Endothelial cell of umbilical vein (primary cell): ENCODE measurements around the gene COPS9. TPM values are rescaled to one million over a fixed set of nuclear protein-coding genes. Genes with fewer than 3 reads are reported as not detected.

Experiments used
- BruUV-seq: library from RNA; stranded (reverse); fragments of 400-500 nt; replicated peaks from 2 replicates; lab custom pipeline; 2021; lab: Mats Ljungman, UMichigan
- CTCF ChIA-PET: fragments of 300-600, 350-600 bp; sonication (Branson Sonifier 250); formaldehyde crosslinking; loops from one replicate; lab custom pipeline; 2021; ENCODE audit warnings: antibody characterized with exemption, inconsistent platforms; lab: Charles Lee
- POLR2A ChIA-PET: fragments of 300-600, 350-600 bp; sonication (Branson Sonifier 250); formaldehyde crosslinking; loops from one replicate; lab custom pipeline; 2021; ENCODE audit warnings: antibody characterized with exemption, inconsistent platforms; lab: Charles Lee
- DNase-seq: peaks from one replicate; pipeline ENCODE4 v3.0.0-alpha.2; 2011; ENCODE audit warnings: low read depth, low spot score
- FAIRE-seq: peaks from 2 replicates; lab custom pipeline; 2011; peaks lifted over from hg19 to GRCh38; lab: Jason Lieb, UNC
- H2AFZ ChIP-seq: 2 replicates; pipeline ENCODE4 v1.6.0; 2012; ENCODE audit warnings: low read depth, low read length, control low read depth, inconsistent platforms
- H3K27ac ChIP-seq: 2 replicates; pipeline ENCODE4 v1.5.1; 2011; ENCODE audit warnings: low read depth, mild to moderate bottlenecking, control low read depth, low read length, moderate library complexity; ENCODE audit not compliant: insufficient read depth
- H3K27me3 ChIP-seq, 2 experiments: 2 replicates each; pipeline versions ENCODE4 v1.6.0 to v1.6.1; 2011; ENCODE audit warnings: low read length in 2 of 2, mixed read lengths in 1 of 2; ENCODE audit not compliant: control insufficient read depth in 2 of 2, insufficient read depth in 2 of 2
- H3K36me3 ChIP-seq, 2 experiments: 2 replicates in 1 of 2; 3 replicates in 1 of 2; pipeline ENCODE4 v1.5.1; 2011; ENCODE audit warnings: low read length in 2 of 2, mild to moderate bottlenecking in 1 of 2, moderate library complexity in 1 of 2; ENCODE audit not compliant: control insufficient read depth in 2 of 2, insufficient read depth in 2 of 2; ENCODE audit errors: extremely low read depth in 1 of 2
- H3K4me1 ChIP-seq: 3 replicates; pipeline ENCODE4 v1.5.1; 2011; ENCODE audit warnings: mild to moderate bottlenecking, low read length; ENCODE audit not compliant: control insufficient read depth, insufficient read depth; ENCODE audit errors: extremely low read depth
- H3K4me2 ChIP-seq: 2 replicates; pipeline ENCODE4 v1.6.1; 2011; ENCODE audit warnings: low read length, control low read depth, mixed read lengths; ENCODE audit not compliant: insufficient read depth
- H3K4me3 ChIP-seq, 3 experiments: fragments of 200-600 bp in 1 of 3; sonication (generic), shearing (Covaris generic) in 1 of 3; replicated peaks in 1 of 3; 2 replicates each; pipeline ENCODE4 v1.5.1; 2011 to 2016; ENCODE audit warnings: control low read depth in 3 of 3, low read length in 3 of 3, mild to moderate bottlenecking in 2 of 3, inconsistent platforms in 1 of 3, low read depth in 1 of 3, moderate library complexity in 1 of 3; ENCODE audit not compliant: insufficient read depth in 1 of 3
- H3K79me2 ChIP-seq: 2 replicates; pipeline ENCODE4 v1.6.0; 2012; ENCODE audit warnings: low read length, inconsistent platforms; ENCODE audit not compliant: control insufficient read depth, insufficient read depth
- H3K9ac ChIP-seq: replicated peaks from 2 replicates; pipeline ENCODE3; 2011; ENCODE audit warnings: low read length, control low read depth; ENCODE audit not compliant: insufficient read depth; ENCODE audit errors: extremely low read depth
- H3K9me1 ChIP-seq: replicated peaks from 3 replicates; pipeline ENCODE4 v1.6.0; 2011; ENCODE audit warnings: mild to moderate bottlenecking, low read length; ENCODE audit not compliant: control insufficient read depth, insufficient read depth; ENCODE audit errors: extremely low read depth
- H3K9me3 ChIP-seq: replicated peaks from 2 replicates; pipeline ENCODE4 v1.5.1; 2012; ENCODE audit warnings: low read length, inconsistent platforms; ENCODE audit not compliant: control insufficient read depth, insufficient read depth
- H4K20me1 ChIP-seq: replicated peaks from 2 replicates; pipeline ENCODE3; 2011; ENCODE audit warnings: mild to moderate bottlenecking, low read length; ENCODE audit not compliant: control insufficient read depth, insufficient read depth; ENCODE audit errors: extremely low read depth
- EZH2 ChIP-seq: IDR thresholded peaks from 2 replicates; pipeline ENCODE4 v1.6.1; 2012; ENCODE audit warnings: borderline replicate concordance, low read depth, mild to moderate bottlenecking, moderate library complexity, low read length, inconsistent platforms; ENCODE audit not compliant: severe bottlenecking
- FOS ChIP-seq: IDR thresholded peaks from 2 replicates; pipeline ENCODE4 v1.6.1; 2011; ENCODE audit warnings: mild to moderate bottlenecking, low read length, moderate library complexity, borderline replicate concordance; ENCODE audit not compliant: insufficient read depth
- GATA2 ChIP-seq: IDR thresholded peaks from 2 replicates; pipeline ENCODE4 v1.7.0; 2011; ENCODE audit warnings: low read depth, mild to moderate bottlenecking, moderate library complexity, mixed read lengths, low read length; ENCODE audit not compliant: insufficient read length, insufficient read depth
- JUN ChIP-seq: IDR thresholded peaks from 2 replicates; pipeline ENCODE4 v1.6.1; 2011; ENCODE audit warnings: borderline replicate concordance, low read depth; ENCODE audit not compliant: insufficient read length, insufficient read depth
- MYC ChIP-seq: IDR thresholded peaks from one replicate; pipeline ENCODE4 v1.6.1; 2011; ENCODE audit warnings: mild to moderate bottlenecking, low read depth, low read length
- POLR2A ChIP-seq: IDR thresholded peaks from 2 replicates; pipeline ENCODE4 v1.6.1; 2012; ENCODE audit warnings: low read depth, mild to moderate bottlenecking, control low read depth, low read length
- POLR2AphosphoS5 ChIP-seq: IDR thresholded peaks from 2 replicates; pipeline ENCODE4 v1.6.1; 2012; ENCODE audit warnings: low read depth, mild to moderate bottlenecking, control low read depth, low read length, moderate library complexity; ENCODE audit not compliant: insufficient read depth
- dilution Hi-C: fragments of 300-500 bp; cut with MboI; formaldehyde crosslinking; loops from one replicate; pipeline ENCODE4 v1.15.0; 2019; ENCODE audit warnings: low sequenced_read_pairs; ENCODE audit not compliant: extremely low pct_ligation_motif_present
- intact Hi-C: fragments of 100-400 bp; cut with micrococcal nuclease; formaldehyde crosslinking; loops from one replicate; pipeline ENCODE4 v1.10.0; 2022
- polyA plus RNA-seq, 4 experiments: library from polyadenylated mRNA; depleted of rRNA in 3 of 4; stranded (reverse) in 3 of 4; unstranded in 1 of 4; fragments of >200 nt; gene quantifications; 2 replicates each; pipeline versions ENCODE4 v1.2.1 to v1.2.3, GENCODE V29; 2011 to 2012; ENCODE audit warnings: missing spikeins in 1 of 4
- total RNA-seq: library from RNA; stranded (reverse); gene quantifications from 2 replicates; pipeline ENCODE4 v1.2.3, GENCODE V29; 2021
- TF ChIP-seq, protein P1 (sequence below): IDR thresholded peaks from 2 replicates; pipeline ENCODE4 v1.6.1; 2011; ENCODE audit not compliant: insufficient read depth, insufficient read length
- TF ChIP-seq, protein P2 (sequence below), 2 donors: IDR thresholded peaks; 1 replicate in 1 of 2; 2 replicates in 1 of 2; pipeline ENCODE4 v1.5.1; 2011; ENCODE audit warnings: low read length in 2 of 2, mild to moderate bottlenecking in 2 of 2, moderate library complexity in 2 of 2, control low read depth in 1 of 2, inconsistent platforms in 1 of 2, low read depth in 1 of 2; ENCODE audit not compliant: insufficient read depth in 1 of 2; ENCODE audit errors: extremely low read depth in 1 of 2

COPS9 gene
- total and polyA plus RNA-seq, 2 donors (not counting 3 experiments of a cell fraction or from before 2014, with no cell fraction given), result 196 to 361 TPM

DNA sequence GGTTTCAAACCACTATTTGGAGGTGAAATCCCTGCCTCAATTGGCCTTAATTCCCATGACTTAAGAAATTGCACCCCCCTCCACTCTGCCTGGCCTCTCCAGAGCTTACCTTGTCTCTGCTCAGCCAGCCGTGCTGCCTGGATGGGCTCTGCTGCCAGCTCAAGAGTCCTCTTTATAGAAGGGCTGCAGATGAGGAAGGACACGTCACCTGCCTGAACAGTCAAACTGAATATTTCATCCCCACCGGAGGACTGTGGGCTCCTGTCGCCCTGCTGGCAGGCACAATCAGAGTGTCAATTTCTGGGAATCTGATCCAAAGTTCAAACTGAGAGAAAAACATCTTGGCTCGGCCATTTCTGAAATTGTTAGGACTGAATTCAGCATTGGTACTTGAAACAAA lies 4.4 kb upstream of the COPS9 start, which contains the start of gene OTOS:
OTOS (minus strand) TSS at position 148 of the 400 bp plus-strand sequence. CDS start 332 bp downstream, outside the sequence.
- Histone ChIP-seq H3K27ac (no peak within 1 kb of the TSS), H3K36me3 (no peaks in the 10 kb centered on the region), H3K4me2 (no peak within 1 kb of the TSS), H2AFZ (no peak within 1 kb of the TSS), H4K20me1 (no peaks in the 10 kb centered on the region), H3K4me3 (no peak within 1 kb of the TSS), H3K9ac (no peak within 1 kb of the TSS), H3K9me1 (no peaks in the 10 kb centered on the region), H3K4me1 (no peaks in the 10 kb centered on the region), H3K27me3 (no peaks in the 10 kb centered on the region), H3K9me3 (no peaks in the 10 kb centered on the region), H3K79me2 (peaks cover 6% of the 10 kb centered on the region)
- dilution Hi-C loops, result no loop called here
- FAIRE-seq (no peak), DNase-seq (no peak)
- TF ChIP-seq FOS (no peak), POLR2AphosphoS5 (no peak), EZH2 (no peak), MYC (no peak), POLR2A (no peak), JUN (no peak), GATA2 (no peak)
- TF ChIP-seq, protein P1, sequence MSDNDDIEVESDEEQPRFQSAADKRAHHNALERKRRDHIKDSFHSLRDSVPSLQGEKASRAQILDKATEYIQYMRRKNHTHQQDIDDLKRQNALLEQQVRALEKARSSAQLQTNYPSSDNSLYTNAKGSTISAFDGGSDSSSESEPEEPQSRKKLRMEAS, result no peak
- TF ChIP-seq, protein P2, sequence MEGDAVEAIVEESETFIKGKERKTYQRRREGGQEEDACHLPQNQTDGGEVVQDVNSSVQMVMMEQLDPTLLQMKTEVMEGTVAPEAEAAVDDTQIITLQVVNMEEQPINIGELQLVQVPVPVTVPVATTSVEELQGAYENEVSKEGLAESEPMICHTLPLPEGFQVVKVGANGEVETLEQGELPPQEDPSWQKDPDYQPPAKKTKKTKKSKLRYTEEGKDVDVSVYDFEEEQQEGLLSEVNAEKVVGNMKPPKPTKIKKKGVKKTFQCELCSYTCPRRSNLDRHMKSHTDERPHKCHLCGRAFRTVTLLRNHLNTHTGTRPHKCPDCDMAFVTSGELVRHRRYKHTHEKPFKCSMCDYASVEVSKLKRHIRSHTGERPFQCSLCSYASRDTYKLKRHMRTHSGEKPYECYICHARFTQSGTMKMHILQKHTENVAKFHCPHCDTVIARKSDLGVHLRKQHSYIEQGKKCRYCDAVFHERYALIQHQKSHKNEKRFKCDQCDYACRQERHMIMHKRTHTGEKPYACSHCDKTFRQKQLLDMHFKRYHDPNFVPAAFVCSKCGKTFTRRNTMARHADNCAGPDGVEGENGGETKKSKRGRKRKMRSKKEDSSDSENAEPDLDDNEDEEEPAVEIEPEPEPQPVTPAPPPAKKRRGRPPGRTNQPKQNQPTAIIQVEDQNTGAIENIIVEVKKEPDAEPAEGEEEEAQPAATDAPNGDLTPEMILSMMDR (IDR thresholded peaks at IDR 0.05; ENCODE audit: extremely low read depth in 1 of 2, insufficient read depth in 1 of 2, low read depth in 1 of 2, low read length in 2 of 2), result no peak
- intact Hi-C loops, result loop anchor here (5.0 to 10.0 kb wide), 2 partner anchors 206 to 998 kb away; no protein-coding TSS in a partner anchor
- POLR2A ChIA-PET, result no interaction called here
- CTCF ChIA-PET, result interaction anchor here (1.2 to 5.7 kb wide), 4 partner anchors 11 to 80 kb away, joined by 4 to 199 read pairs (median 12); no protein-coding TSS in a partner anchor
- BruUV-seq, result no TSS peak
